ENCODE data around the gene CD8B2. TPM values are rescaled to one million over a fixed set of nuclear protein-coding genes. Genes with fewer than 3 reads are reported as not detected.
"Not testable (repeated sequence)": the region's sequence is repeated elsewhere in the genome, so short reads cannot be mapped to it uniquely, and the experiment has no call there.

The CD8B2 gene
- total RNA-seq, 1 donor from 2014 or later = not detected

DNA sequence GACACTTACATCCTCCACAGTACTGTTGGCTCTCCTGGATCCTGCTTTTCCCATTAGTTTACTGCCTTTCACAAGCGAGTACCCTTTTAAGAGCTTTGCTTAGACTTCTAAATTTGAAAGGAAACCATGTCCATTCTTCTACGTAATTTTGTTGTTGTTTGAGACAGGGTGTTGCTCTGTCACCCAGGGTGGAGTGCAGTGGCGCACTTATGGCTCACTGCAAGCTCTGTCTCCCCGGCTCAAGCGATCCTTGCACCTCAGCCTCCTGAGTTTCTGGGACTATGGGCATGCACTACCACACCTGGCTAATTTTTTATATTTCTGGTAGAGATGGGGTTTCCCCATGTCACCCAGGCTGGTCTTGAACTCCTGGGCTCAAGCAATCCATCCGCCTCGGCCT is 24.8 kb downstream of the CD8B2 start:
- DNase-seq (ENCODE audit: low read depth) = not testable (repeated sequence)

DNA sequence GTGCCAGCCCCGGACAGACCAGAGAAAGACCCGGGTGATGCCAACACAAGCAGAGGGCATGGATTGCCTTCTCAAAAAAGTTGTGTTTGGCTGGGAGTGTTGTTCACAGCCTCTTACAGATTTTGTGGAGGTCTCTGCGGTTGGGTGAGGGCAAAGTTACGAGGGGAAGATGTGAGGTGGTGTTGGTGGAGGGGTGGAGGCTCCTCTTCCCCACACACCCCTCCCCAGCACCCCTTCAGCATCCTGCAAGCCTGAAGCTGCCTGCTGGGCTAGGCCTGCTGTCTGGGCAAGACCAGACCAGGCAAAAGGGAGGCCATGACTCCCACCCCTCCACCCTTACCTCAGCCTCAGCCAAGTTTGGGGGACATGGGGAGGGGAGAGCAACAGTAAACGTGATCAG is 26.2 kb downstream of the CD8B2 start:
- not testable (repeated sequence) for DNase-seq (ENCODE audit: low read depth)

GRCh38 chr2:106514827-106515226 is 27.7 kb downstream of the CD8B2 start:
- DNase-seq (ENCODE audit: low read depth) = peak; percentile 58

DNA sequence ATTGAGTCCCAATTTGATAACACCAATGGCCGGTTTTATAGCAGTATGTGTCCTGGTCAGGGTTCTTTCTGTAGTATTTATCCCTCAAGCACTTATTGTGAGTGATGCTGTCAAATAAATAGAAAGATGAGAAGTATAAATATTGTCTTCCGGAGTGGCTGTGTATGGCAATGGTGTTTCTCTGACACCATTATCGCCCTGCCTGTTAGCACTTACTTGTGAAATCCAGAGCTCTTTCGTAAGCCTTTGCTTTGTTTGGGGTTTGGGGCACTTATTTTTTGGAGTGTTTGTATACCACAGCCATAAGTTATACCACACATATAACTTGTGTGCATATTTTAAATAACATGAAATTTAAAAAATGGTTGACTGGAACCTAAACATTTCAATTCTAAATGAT is 29.3 kb downstream of the CD8B2 start:
- no peak for DNase-seq (ENCODE audit: low read depth)

- DNase-seq (ENCODE audit: low read depth) = no peak
Measured at GRCh38 chr2:106516864-106517263, 29.7 kb downstream of the CD8B2 start.

DNA sequence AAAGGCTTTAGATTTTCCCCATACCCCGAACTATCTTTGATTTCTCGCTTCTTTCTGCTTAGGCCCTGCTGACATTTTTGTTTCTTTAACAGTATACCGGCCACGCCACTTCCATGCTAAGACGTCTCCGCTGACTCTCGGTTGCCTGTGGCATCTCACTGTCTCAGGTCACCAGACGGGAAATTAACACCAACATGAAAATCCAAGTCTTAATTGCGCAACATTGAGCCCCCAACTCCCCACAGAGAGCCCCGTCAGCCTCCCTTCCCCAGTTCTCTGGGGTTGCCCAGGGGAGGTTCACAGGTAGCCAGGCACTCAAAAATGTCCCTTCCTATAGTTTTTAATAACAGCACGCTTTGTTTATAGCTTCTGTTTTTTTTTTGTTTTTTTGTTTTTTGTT is 30.2 kb downstream of the CD8B2 start:
- no peak for DNase-seq (ENCODE audit: low read depth)

GRCh38 chr2:106519767-106520166 is 32.6 kb downstream of the CD8B2 start:
- no peak for DNase-seq (ENCODE audit: low read depth)

GRCh38 chr2:106521016-106521415 is 33.9 kb downstream of the CD8B2 start:
- DNase-seq (ENCODE audit: low read depth) = no peak

GRCh38 chr2:106523976-106524665 is 37.0 kb downstream of the CD8B2 start:
- no peak for DNase-seq (ENCODE audit: low read depth)

GRCh38 chr2:106530866-106531265 is 43.7 kb downstream of the CD8B2 start:
- no peak for DNase-seq (ENCODE audit: low read depth)

DNA sequence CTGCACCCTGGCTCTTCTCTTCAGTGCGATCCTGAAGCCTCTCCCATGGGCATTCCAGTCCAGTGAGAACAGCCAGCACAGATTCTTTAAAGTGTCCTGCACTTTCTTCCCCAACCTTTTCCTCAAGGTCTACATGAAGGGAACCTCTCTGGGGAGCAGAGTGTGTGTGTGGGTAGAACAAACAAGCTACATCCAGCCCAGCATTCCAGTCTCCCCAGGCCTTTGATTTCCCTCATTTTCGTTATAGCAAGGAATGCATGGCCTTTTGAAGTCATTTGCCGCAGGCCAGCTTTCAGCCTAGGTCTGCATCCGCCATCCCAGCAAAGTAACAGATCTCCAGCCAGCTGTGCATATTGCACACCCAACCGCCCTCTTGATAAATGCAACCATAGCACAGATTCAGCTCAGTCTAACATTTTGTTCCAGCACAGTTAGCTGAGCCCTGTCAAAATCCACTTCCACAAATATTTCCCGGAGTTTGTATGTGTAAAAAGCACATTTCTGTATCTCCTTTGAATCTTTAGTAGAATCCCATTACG is 44.6 kb downstream of the CD8B2 start:
- DNase-seq (ENCODE audit: low read depth) = peak; percentile 1

GRCh38 chr2:106532236-106532635 is 45.1 kb downstream of the CD8B2 start:
- no peak for DNase-seq (ENCODE audit: low read depth)

- no peak for DNase-seq (ENCODE audit: low read depth)
Measured at GRCh38 chr2:106534471-106534870, 47.3 kb downstream of the CD8B2 start.

DNA sequence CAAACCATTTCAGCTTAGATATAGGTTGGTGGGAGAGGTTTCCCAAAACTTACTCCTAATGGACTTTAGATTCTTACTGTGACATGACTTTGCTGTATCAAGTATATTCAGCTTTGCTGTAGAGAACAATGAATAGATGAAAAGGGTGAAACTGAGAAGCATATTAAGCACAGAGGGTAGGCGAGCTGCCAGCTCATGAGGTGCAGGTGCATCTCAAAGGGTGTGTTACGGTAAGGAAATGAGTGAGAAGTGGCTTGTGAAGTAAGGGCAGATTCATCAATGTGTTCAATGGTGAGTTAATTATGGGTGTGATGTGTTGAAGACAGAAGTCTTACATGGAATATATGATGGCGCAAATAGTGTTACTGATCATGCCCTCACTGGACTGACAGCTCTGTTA is 49.3 kb downstream of the CD8B2 start:
- DNase-seq (ENCODE audit: low read depth) = no peak

DNA sequence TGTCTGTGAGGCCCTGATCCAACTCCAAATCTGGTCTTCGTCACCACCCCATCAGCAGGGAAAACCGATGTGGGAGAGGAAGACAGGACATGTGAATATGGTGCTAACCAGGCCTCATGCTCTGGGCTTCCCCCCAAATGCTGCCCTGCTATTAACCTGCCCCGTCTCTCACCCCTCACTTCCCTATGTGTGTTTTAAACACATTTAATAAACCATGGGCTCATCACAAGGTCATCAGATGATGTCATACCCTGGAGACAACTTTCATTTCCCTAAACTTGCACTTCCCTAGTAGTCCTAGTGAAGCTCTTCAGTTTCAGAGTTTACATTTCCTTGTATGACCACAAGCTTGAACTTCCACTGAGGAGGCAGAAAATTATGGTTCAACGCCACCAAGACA is 49.9 kb downstream of the CD8B2 start:
- DNase-seq (ENCODE audit: low read depth) = no peak

DNA sequence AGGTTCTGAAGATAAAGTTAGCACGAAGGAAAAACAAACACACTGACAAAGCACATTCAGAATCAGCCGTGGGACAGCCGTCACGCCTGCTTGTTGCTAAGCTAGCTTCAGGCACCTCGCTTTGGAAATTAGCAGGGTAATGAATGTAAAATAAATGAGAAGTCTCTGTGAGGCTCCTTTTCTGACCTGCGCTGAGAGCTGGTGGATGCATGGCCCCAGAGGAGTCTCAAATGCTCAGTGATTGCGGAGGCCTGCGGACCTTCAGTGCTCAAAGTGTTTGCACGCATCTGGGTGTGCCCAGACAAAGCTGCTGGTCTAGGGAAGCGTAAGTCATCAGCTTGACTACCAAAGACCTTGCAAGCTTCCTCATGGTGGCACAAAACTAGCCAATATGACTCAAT is 50.6 kb downstream of the CD8B2 start:
- no peak for DNase-seq (ENCODE audit: low read depth)

DNA sequence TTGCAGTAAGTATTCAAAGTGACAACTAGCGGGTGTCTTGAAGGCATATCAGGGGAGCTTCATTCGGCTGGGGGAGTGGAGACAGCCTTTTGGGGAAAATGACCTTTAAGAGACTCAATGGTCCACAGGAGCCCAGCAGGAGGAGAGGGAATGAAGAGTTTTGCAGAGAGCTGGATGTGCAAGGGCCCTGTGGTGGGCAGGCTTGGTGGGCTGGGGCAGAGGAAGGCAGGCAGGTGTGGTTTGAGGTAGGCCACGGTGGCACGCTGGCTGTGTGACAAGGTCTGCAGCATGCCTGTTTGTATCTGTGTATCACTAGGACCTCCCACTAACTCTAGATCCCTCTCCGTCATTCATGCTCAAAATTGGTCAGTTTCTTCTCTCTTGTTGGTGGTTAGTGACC is 53.7 kb downstream of the CD8B2 start:
- DNase-seq (ENCODE audit: low read depth) = no peak

GRCh38 chr2:106541333-106541732 is 54.2 kb downstream of the CD8B2 start:
- DNase-seq (ENCODE audit: low read depth) = no peak

GRCh38 chr2:106542746-106543359 is 55.7 kb downstream of the CD8B2 start:
- peak; percentile 23 for DNase-seq (ENCODE audit: low read depth)

- no peak for DNase-seq (ENCODE audit: low read depth)
Measured at GRCh38 chr2:106545007-106545406, 57.8 kb downstream of the CD8B2 start.

DNA sequence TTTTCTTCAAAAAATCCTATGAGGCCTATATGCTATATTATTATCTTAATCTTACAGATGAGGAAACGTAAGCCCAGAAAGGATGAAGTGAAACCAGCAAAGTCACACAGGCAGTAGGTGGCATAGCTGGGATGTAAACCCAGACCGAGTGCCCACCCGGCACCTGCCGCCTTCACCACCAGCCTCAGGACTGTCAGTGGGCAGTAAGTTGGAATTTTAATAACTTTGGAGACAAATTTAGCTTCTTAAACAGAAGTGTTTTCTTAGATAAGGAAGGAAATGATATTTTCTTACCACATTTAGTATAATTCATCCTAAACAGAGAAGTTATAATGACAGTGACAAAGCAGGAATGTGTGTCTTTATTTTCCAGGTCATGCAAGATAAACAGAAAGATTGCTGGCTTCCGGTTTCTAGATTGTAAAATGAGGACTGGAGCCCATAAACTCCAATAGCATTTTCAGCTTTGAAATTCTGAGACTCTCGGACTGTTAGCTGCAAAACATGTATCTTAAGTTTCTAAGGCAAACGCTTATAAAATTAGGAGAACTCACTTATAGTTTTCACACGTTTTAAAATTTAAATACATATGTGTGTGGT is 59.3 kb downstream of the CD8B2 start:
- no peak for DNase-seq (ENCODE audit: low read depth)

DNA sequence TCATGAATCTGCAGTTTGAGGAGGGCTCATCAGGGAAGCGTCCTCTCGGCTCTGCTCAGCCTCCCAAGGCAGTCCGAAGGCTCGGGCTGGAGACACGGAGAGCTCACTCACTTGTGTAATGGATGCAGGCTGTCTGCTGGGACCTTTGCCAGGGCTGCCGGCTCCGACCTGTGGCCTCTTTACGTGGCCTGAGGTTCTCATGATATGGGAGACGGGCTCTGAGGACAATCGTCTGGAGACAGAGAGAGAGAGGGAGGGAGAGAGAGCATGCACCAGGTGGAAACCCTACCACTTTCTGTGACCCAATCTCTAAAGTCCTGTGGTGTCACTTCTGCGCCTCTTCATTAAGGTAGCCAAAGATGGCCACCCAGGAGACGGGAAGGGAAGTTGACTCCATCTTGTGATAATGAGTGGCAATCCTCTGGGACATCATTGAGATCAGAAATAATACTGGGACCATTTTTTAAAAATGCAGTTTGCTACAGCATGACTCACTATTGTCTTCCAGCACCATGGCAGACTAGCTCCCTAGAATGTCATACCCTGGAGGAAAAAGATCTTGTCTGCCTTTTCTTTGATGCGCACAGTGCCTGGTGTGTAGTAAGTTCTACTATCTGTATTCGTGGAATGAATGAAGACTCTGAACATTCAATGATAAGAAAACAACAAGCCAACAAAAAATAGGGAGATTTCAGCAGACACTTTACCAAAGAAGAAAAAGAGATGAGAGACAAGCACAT is 60.2 kb downstream of the CD8B2 start:
- DNase-seq (ENCODE audit: low read depth) = no peak

Measured in renal cortical epithelial cell (primary cell).